HG03097 (cell line): ENCODE results near the gene CABP2.
"Not testable (repeated sequence)": the region's sequence is repeated elsewhere in the genome, so short reads cannot be mapped to it uniquely, and the experiment has no call there.

Source experiments
- ATAC-seq: cut with Tn5 transposase; IDR thresholded peaks from one replicate; pipeline ENCODE4 v1.9.1; 2021; ENCODE audit not compliant: unreplicated experiment, low FRiP score

Gene CABP2

DNA sequence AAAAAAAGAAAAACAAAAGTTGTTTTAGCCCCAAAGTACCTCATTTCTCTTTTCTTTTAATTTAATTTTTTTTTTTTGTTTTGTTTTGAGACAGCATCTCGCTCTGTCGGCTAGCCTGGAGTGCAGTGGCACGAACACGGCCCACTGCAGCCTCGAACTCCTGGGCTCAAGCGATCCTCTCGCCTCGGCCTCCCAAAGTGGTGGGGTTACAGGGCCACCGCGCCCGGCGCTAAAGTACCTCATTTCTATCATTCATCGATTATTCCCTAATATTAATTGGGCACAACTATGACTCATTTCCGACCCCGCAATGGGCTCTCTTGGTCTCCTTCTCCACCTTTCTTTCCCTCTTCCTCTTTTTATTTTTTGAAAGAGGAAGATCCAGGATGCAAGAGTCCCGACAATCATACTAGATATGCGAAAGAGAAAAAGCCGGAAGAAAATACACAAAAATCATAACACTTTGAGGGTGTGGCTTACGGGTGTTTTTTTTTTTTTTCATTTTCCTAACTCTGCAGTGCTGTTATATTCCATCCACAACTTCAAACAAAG lies 40.9 kb downstream of the CABP2 start:
- ATAC-seq, result no peak

DNA sequence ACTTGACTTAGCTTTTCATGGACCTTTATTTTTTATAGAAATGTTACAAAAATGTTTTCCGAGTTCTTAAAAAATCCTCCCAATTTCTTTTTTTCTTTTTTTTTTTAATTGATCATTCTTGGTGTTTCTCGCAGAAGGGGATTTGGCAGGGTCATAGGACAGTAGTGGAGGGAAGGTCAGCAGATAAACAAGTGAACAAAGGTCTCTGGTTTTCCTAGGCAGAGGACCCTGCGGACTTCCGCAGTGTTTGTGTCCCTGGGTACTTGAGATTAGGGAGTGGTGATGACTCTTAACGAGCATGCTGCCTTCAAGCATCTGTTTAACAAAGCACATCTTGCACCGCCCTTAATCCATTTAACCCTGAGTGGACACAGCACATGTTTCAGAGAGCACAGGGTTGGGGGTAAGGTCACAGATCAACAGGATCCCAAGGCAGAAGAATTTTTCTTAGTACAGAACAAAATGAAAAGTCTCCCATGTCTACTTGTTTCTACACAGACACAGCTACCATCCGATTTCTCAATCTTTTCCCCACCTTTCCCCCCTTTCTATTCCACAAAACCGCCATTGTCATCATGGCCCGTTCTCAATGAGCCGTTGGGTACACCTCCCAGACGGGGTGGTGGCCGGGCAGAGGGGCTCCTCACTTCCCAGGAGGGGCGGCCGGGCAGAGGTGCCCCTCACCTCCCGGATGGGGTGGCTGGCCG lies 45.7 kb downstream of the CABP2 start:
- ATAC-seq, result not testable (repeated sequence)

DNA sequence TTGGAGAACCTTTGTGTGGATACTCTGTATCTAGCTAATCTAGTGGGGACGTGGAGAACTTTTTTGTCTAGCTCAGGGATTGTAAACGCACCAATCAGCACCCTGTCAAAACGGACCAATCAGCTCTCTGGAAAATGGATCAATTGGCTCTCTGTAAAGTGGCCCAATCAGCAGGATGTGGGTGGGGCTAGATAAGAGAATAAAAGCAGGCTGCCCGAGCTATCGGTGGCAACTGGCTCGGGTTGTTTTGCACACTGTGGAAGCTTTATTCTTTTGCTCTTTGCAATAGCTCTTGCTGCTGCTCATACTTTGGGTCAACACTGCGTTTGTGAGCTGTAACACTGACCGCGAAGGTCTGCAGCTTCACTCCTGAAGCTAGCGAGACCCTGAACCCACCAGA lies 46.6 kb downstream of the CABP2 start:
- not testable (repeated sequence) for ATAC-seq

DNA sequence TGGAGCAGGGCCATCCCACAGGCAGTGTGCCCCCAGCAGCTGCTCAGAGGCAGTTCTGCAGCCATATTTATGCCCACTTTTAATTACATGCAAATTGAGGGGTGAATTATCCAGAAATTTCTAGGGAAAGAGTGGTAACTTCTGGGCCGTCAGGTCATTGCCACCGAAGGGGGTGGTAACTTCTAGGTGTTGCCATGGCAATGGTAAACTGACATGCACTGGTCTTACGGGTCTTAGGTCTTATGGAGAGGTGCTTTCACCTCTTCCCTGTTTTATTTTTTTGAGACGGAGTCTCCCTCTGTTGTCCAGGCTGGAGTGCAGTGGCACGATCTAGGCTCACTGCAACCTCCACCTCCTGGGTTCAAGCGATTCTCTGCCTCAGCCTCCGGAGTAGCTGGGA lies 50.4 kb downstream of the CABP2 start:
- ATAC-seq, result no peak

DNA sequence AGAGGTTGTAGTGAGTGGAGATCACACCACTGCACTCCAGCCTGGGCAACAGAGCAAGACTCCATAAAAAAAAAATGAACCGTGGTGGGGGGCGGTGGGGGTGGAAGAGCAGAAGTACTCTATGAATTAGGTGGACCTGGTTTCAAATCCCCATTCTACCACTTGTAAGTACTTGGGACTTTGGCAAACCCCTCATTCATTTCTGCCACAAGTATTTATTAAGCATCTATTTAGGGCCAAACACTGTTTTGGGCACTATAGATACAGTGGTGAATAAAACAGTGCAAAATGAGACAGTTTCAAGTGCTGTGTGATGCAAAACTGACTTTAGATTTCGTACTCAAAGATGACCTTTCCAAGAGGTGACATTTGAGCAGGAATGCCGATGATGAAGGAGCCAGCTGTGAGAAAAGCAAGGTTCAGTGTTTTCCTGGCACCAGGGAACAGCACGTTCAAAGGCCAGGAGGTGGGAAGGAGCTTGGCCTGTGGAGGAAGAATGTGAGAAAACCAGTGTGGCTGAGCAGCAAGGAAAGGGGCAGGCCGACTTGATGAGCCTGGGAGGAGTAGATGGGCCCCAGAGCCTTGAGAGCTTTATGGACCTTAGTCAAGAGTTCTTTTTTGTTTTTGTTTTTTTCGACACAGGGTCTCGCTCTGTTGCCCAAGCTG lies 52.8 kb downstream of the CABP2 start:
- ATAC-seq, result no peak

DNA sequence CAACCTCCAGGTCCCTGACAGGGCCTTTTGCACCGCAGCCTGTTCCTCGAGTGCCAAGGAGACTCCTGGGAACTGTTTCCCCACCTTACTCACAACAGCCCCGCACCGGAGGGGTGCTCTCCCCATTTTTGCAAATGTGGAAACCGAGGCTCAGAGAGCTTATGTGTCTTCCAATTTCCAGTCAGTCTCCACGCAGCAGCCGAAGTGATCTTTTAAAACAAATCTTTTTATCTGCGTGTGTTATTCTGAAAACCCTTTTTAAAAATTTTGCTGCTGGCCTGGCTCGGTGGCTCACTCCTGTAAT lies 53.8 kb downstream of the CABP2 start:
- no peak for ATAC-seq
